AG10803 (cell line): Measurements from ENCODE around the gene C16orf96.

Experiments
- DNase-seq: peaks from one replicate; pipeline ENCODE4 v3.0.0; 2010; ENCODE audit warnings: low read depth
- H3K4me3 ChIP-seq: 2 replicates; pipeline ENCODE4 v1.5.1; 2011; ENCODE audit warnings: mild to moderate bottlenecking, low read length, control low read depth
- CTCF ChIP-seq: conservative IDR thresholded peaks from 2 replicates; pipeline ENCODE4 v1.5.1; 2011; ENCODE audit warnings: mild to moderate bottlenecking, low read length, control low read depth, inconsistent platforms

C16orf96 gene

GRCh38 chr16:4525069-4525468 is 31.1 kb upstream of the C16orf96 start:
- no peak overlapping the region for H3K4me3 ChIP-seq
- TF ChIP-seq CTCF, result no peak
- DNase-seq, result no peak

- no peak for DNase-seq
These were observed 30.4 kb upstream of the C16orf96 start for GRCh38 chr16:4525634-4526277.

GRCh38 chr16:4529085-4530060 is 26.8 kb upstream of the C16orf96 start:
- no peak for TF ChIP-seq CTCF
- no peak for DNase-seq
- H3K4me3 ChIP-seq, result no peak overlapping the region

More at GRCh38 chr16:4525634-4526277, 30.4 kb upstream of the C16orf96 start:
- TF ChIP-seq CTCF, result no peak
- H3K4me3 ChIP-seq, result no peak overlapping the region

GRCh38 chr16:4531811-4532210 is 24.3 kb upstream of the C16orf96 start:
- TF ChIP-seq CTCF, result no peak
- no peak for DNase-seq

GRCh38 chr16:4532238-4532637 is 23.9 kb upstream of the C16orf96 start:
- no peak for TF ChIP-seq CTCF
- no peak for DNase-seq

More at GRCh38 chr16:4531811-4532210, 24.3 kb upstream of the C16orf96 start:
- H3K4me3 ChIP-seq, result no peak overlapping the region

GRCh38 chr16:4533490-4533889 is 22.6 kb upstream of the C16orf96 start:
- TF ChIP-seq CTCF, result no peak
- no peak overlapping the region for H3K4me3 ChIP-seq
- DNase-seq, result no peak

More at GRCh38 chr16:4532238-4532637, 23.9 kb upstream of the C16orf96 start:
- no peak overlapping the region for H3K4me3 ChIP-seq
